Measurements from ENCODE around the gene SEL1L3.
A peak's percentile ranks its signal among the peaks of the same experiment; 100 is the strongest.

The SEL1L3 gene

GRCh38 chr4:25865586-25865985 is 2.8 kb upstream of the SEL1L3 start:
- TF ChIP-seq, protein P1, sequence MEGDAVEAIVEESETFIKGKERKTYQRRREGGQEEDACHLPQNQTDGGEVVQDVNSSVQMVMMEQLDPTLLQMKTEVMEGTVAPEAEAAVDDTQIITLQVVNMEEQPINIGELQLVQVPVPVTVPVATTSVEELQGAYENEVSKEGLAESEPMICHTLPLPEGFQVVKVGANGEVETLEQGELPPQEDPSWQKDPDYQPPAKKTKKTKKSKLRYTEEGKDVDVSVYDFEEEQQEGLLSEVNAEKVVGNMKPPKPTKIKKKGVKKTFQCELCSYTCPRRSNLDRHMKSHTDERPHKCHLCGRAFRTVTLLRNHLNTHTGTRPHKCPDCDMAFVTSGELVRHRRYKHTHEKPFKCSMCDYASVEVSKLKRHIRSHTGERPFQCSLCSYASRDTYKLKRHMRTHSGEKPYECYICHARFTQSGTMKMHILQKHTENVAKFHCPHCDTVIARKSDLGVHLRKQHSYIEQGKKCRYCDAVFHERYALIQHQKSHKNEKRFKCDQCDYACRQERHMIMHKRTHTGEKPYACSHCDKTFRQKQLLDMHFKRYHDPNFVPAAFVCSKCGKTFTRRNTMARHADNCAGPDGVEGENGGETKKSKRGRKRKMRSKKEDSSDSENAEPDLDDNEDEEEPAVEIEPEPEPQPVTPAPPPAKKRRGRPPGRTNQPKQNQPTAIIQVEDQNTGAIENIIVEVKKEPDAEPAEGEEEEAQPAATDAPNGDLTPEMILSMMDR (IDR thresholded peaks at IDR 0.05; ENCODE audit: control extremely low read depth, extremely low read depth, low read depth, missing control alignments) = no peak
- ChIA-PET CTCF (interaction anchor here (1.3 to 3.9 kb wide), 5 partner anchors 11 to 553 kb away, joined by 4 to 27 read pairs (median 5); partner anchors contain the start of genes SMIM20 and ZCCHC4), POLR2A (no interaction called here)
- DNase-seq (ENCODE audit: extremely low spot score) = no peak

GRCh38 chr4:25863831-25864418 is 1.1 kb upstream of the SEL1L3 start:
- DNase-seq (ENCODE audit: extremely low spot score) = no peak
- POLR2A ChIA-PET = no interaction called here
- CTCF ChIA-PET = interaction anchor here (0.6 to 3.9 kb wide), 5 partner anchors 8 to 552 kb away, joined by 3 to 27 read pairs (median 7); partner anchors contain the start of genes SMIM20 and ZCCHC4
- TF ChIP-seq, protein P1 (IDR thresholded peaks at IDR 0.05; ENCODE audit: control extremely low read depth, extremely low read depth, low read depth, missing control alignments) = no peak

GRCh38 chr4:25863347-25863784 is 578 bp upstream of the SEL1L3 start:
- CTCF ChIA-PET = interaction anchor here (2.2 to 3.9 kb wide), 2 partner anchors 14 to 51 kb away, joined by 8 to 27 read pairs; partner anchors contain the start of gene SMIM20
- DNase-seq (ENCODE audit: extremely low spot score) = no peak
- TF ChIP-seq, protein P1 (IDR thresholded peaks at IDR 0.05; ENCODE audit: control extremely low read depth, extremely low read depth, low read depth, missing control alignments) = peak; percentile 43
- POLR2A ChIA-PET = no interaction called here

DNA sequence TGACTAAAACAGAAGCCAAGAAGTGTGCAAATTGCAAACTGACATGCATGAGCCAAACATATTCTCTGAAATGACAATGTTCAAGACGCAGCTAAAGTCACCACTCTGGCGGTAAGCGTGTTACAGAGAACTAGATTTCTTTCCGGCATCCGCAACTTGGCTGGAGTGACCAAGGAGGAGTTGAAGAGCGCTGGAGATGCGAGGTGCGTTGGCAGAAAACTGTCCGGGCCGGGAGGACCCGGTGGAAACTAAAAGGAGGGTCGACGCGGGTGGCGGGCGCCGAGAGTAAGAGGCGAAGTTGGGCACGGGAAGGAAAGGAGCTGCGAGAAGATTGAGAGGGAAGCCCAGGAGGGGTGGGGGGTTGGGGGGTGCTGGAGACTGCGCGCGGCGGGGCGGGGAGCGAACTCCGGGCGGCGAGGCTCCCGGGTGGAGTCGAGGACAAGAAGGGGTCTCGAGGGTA is 807 bp downstream of the SEL1L3 start:
- no peak for DNase-seq (ENCODE audit: extremely low spot score)
- ChIA-PET CTCF (interaction anchor here (0.8 kb wide), 1 partner anchor 12 kb away, joined by 3 read pairs; no protein-coding TSS in a partner anchor), POLR2A (no interaction called here)
- TF ChIP-seq, protein P1 (IDR thresholded peaks at IDR 0.05; ENCODE audit: control extremely low read depth, extremely low read depth, low read depth, missing control alignments) = no peak

DNA sequence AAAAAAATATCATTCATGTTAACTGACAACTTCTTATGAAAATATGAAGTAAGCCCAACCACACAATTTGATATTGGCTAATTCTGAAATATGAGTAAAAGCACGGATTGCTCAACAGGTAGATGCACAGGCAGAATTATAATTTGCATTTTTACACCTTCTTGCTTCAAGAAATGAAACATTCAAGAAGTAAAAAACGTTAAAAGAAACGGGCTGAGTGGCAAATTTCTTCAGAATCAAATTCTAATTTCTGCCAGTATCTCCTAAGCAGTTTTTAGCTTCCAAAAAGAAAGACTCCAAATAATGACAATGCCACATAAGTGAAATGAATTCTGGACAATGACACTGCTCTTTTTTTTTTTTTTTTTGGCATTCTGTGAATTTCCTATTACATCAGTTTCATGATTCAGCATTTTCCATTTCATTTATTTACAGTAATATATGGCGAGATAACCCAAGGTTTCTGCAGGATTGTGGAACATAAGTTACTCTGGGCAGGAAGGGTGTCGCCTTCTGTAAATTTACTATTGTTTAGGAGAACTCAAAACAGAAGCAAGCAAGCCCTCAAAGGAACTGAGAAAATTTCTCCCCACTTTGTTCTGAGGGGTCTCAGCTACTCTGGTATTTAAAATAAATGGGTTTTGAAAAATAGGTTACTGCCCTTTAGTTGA is 1.4 kb downstream of the SEL1L3 start:
- POLR2A ChIA-PET = no interaction called here

More for the DNA sequence above, 1.4 kb downstream of the SEL1L3 start:
- DNase-seq (ENCODE audit: extremely low spot score) = no peak
- TF ChIP-seq, protein P1 (IDR thresholded peaks at IDR 0.05; ENCODE audit: control extremely low read depth, extremely low read depth, low read depth, missing control alignments) = no peak
- CTCF ChIA-PET = interaction anchor here (0.8 kb wide), 1 partner anchor 12 kb away, joined by 3 read pairs; no protein-coding TSS in a partner anchor
